Measurements from ENCODE around the gene TANGO2.

TANGO2 gene

DNA sequence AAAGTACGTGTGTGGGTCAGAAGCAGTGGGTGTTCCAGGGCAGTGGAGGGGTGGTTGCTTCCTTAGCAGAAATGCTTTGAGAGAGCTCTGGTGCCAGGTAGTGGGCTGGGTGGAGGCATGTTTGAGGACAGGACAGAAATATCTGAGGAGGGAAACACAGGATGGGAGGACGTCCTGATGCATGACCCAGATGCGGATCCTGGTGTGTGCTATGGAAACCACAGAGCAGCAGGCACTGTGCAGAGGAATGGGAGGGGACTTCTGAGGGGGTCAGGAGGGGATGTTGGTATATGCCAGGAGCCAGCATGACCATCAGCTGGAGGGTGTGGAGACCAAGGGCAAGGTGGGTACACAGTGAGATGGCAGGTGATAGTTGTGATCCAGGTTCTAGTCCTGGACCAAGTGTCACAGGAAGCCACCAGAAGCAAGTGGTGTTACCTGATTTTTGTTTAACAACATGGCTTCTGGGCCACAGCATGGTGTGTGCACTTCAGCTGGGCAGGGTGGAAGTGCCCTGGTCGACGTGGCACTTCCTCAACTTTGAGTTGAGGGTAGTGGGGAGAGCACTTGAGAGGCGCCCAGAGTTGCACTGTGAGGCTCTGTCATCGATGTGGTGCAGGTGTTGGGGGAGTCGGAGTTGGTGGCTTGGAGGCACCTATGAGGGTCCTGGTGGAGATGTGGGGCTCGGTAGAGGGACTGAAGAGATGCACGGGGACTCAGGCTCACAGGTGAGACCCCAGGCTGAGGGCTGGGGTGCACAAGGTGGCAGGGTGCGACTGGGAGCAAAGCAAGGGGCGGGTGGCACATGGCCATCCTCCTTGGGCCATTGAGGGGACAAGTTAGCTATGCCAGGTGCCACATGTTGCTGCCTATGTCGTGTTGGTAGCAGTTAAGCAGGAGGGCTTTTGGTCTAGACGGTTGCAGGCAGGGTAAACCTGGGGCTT lies 66.7 kb downstream of the TANGO2 start:
- no peak for DNase-seq (ENCODE audit: low read depth)

DNA sequence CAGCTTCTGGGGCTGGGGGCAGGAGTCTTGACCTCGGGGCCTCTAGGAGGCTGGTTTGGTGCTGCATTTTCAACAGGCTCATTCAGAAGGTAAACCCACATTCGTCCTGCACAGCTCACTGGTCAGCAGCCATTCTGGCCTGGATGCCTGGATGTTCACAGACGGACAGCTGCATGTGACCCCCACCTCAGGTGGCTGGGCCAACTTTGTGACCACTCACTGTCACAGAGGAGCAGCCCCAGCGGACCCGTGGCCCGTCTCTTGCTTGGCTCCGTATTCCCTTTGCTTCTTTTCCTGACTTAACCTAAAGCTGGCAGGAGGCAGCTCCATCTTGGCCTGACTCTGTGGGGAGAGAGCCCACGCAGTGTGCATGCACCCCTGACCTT lies 67.3 kb downstream of the TANGO2 start:
- DNase-seq (ENCODE audit: low read depth) = no peak

GRCh38 chr22:20089226-20089976 lies 68.5 kb downstream of the TANGO2 start:
- DNase-seq (ENCODE audit: low read depth) = no peak

GRCh38 chr22:20089977-20090729 lies 69.2 kb downstream of the TANGO2 start:
- DNase-seq (ENCODE audit: low read depth) = no peak

DNA sequence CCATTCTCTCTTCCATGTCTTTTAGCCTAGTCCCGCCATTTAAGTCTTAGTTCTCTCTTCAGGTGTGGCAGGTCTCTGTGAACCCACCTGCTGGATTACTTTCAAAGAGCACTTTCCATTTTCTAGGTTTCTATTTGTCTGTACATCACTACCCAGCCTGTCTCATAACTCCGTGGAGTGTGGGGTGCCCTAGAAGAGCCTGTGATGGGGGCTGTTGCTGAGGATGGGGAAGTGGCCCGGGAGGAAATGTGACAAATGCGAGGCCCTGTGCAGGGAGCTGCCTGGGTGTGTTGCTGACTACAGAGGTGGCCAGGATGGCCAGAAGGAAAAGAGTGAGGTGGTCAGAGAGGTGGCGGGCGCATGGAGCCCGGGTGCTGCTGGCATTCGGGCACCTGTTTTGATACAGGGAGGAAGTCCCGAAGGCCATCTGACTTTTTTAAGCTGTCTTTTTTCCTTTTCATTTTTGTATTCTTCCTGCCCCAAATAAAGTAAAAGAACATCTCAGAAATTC lies 69.9 kb downstream of the TANGO2 start:
- DNase-seq (ENCODE audit: low read depth) = no peak

DNA sequence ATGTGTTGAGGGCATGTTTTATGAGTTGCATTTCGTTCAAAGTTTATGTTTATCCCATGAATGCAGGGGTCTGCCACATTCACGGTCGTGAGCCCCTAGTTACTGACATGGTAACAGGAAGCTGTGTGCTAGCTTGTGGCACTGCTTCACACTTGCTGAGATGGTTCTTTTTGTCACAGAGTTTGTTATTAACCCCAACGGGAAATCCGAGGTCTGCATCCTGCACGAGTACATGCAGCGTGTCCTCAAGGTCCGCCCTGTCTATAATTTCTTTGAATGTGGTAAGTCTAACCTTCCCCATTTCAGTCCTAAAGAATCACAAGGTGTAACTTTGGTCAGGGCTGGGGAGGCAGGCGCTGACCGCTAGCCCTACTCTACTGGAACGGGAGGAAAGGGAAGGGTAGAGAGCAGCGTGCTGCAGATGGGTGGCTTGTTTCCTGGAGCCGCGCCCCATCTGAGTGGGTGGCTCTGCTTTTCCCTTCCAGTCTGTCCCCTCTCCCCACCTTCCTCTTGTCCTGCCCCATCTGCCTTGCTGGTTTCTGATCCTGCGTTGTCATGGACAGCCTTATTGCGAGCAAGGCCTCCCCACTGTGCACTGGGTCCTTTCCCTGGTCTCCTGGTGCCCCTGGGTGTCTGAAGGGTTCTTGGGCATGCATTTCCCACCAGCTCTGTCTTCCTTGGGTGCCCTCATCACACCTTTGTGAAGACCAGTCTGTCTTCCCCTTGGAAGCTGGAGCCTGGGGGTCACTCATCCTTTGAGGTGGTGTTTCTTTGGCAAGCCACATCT lies 71.0 kb downstream of the TANGO2 start:
- DNase-seq (ENCODE audit: low read depth) = no peak

- DNase-seq (ENCODE audit: low read depth) = no peak
These were observed 71.6 kb downstream of the TANGO2 start for GRCh38 chr22:20092477-20092854.

GRCh38 chr22:20093418-20094196 lies 72.7 kb downstream of the TANGO2 start:
- no peak for DNase-seq (ENCODE audit: low read depth)

DNA sequence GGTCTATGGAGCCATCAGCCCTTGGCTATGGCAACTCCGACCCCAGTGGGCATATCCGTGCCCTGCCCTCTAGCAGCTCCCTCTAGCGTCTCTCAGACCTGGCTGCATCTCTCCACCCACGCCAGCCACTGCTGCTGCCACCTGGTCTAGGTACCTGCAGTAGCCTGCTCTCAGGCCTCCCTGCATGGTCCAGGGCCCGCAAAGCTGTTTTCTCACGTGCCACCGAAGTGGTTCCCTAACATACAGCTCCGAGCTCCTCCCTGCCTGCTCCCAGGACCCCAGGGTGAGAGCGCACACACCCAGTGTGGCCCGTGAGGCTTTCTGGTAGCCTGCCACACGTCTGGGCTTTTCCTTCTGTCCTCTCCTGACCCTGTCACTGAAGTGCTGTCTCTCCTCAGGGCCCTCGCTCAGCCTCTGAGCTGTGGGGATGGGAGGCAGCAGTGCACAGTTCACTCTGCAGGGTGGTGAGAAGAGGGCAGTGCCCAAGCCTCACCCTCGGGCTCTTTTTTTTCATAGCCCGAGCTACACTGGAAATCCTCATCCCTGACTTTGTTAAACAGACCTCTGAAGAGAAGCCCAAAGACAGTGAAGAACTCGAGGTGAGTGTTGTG lies 73.4 kb downstream of the TANGO2 start:
- DNase-seq (ENCODE audit: low read depth) = no peak

GRCh38 chr22:20095521-20095920 lies 74.6 kb downstream of the TANGO2 start:
- DNase-seq (ENCODE audit: low read depth) = no peak

DNA sequence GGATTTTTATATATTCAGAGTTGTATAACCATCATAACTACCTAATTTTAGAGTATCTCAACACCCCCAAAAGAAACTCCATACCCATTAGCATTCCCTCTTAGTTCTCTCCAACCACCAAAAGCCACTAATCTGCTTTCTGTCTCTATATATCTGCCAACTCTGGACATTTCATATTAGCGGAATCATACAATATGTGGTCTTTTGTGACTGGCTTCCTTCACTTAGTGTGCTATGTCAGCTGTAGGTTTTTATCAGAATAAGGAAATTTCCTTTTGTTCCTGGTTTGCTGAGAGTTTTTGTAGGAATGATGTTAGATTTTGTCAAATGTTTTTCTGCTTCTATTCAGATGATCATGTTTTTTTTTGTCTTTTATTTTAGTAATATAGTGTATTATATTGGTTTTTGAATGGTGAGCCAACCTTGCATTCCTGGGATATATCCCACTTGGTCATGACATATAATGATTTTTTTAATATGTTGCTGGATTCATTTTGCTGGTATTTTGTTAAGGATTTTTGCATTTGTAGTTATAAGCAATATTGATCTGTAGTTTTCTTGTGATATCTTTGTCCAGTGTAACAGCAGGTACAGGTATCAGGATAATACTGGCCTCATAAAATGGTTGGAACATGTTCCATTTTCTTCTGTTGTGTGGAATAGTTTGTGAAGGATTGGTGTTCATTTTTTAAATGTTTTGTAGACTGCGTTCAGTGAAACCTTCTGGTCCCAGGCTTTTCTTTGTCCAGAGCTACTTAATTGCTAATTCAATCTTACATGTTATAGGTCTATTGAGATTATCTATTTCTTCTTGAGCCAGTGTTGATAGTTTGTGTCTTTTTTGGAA lies 75.9 kb downstream of the TANGO2 start:
- no peak for DNase-seq (ENCODE audit: low read depth)

- DNase-seq (ENCODE audit: low read depth) = no peak
These were observed 78.3 kb downstream of the TANGO2 start for GRCh38 chr22:20099099-20099711.

GRCh38 chr22:20101638-20102037 lies 80.7 kb downstream of the TANGO2 start:
- DNase-seq (ENCODE audit: low read depth) = no peak

DNA sequence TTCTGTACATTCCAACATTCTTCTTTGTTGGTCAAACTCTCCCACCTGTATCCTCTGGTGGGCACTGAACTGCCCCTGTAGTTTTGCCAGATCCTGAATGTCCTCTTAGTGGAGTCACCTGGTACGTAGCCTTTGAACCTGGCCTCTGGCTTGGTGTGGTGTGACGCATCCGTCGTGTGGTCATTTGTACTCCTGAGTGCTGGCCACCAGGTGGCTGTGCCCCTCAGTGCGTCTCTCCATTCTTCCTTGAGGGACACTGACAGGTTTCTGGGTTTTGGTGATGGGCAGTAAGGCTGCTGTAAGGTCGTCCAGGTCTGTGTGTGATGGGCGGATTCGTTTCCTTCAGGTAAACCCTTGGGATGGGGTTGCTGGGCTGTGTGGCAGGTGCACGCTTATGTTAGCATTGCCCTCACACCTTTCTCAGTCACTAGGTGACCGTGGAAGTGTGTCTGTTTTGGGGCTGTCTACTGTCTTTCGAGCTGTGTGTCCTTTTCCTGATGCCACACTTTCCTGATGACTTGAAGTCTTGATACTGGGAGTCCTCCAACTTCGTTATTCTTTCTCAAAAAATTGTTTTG lies 81.4 kb downstream of the TANGO2 start:
- DNase-seq (ENCODE audit: low read depth) = no peak

GRCh38 chr22:20105456-20106204 lies 84.7 kb downstream of the TANGO2 start:
- no peak for DNase-seq (ENCODE audit: low read depth)

DNA sequence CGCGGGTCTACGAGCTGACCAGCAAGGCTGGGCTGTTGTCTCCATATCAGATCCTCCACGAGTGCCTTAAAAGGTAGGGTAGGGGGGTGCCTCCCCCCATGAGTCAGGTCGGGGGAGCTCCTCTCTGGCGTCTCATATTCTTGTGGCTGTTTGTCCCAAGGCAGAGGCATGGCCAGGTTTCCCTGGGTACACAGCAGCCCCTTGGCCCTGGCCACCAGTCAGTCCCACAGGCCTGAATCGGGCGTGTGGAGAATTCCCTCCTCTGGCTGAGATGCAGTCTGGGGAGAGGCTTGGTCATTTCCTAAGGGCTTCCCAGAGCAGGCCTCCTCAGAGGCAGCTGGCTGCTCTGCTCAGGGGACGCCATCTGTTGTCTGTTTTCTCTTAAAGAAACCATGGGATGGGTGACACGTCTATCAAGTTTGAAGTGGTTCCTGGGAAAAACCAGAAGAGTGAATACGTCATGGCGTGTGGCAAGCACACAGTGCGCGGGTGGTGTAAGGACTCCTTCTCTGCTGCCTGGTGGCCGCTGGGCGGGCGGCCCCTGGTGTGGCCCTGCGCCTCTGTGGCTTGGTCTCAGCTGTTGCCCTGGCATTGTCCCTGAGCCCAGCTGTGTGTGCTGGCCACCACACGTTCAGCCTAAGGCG lies 85.4 kb downstream of the TANGO2 start:
- no peak for DNase-seq (ENCODE audit: low read depth)

- DNase-seq (ENCODE audit: low read depth) = no peak
These were observed 85.9 kb downstream of the TANGO2 start for GRCh38 chr22:20106849-20107237.
